Measurements from ENCODE around the gene CA4. TPM values are rescaled to one million over a fixed set of nuclear protein-coding genes. Genes with fewer than 3 reads are reported as not detected.

CA4 gene
- total RNA-seq, 1 donor from 2014 or later: 72.8 TPM

- no peak for ATAC-seq
- Histone ChIP-seq H3K27me3 (ENCODE audit: low read depth) (peaks cover 49% of the 10 kb centered on the region), H3K27ac (no peak overlapping the region)
These were observed 3.6 kb upstream of the CA4 start for GRCh38 chr17:60146206-60146605.

GRCh38 chr17:60147553-60148223 lies 2.1 kb upstream of the CA4 start:
- DNase-seq (peak; percentile 53), ATAC-seq (no peak)
- H3K27ac ChIP-seq: no peak overlapping the region

More at GRCh38 chr17:60146206-60146605, 3.6 kb upstream of the CA4 start:
- intact Hi-C loops (cut with DNase I): no loop called here
- H3K4me3 ChIP-seq: no peak overlapping the region
- no peak for DNase-seq
- no peaks in the 10 kb centered on the region for H3K36me3 ChIP-seq
- TF ChIP-seq CTCF (IDR thresholded peaks at IDR 0.05): no peak
- H3K4me1 ChIP-seq: peaks cover 36% of the 10 kb centered on the region
- H3K9me3 ChIP-seq: no peaks in the 10 kb centered on the region

GRCh38 chr17:60148373-60148772 lies 1.4 kb upstream of the CA4 start:
- Histone ChIP-seq H3K27ac (no peak overlapping the region), H3K36me3 (no peaks in the 10 kb centered on the region), H3K27me3 (ENCODE audit: low read depth) (peaks cover 52% of the 10 kb centered on the region), H3K4me1 (peaks cover 17% of the 10 kb centered on the region), H3K4me3 (no peak overlapping the region), H3K9me3 (no peaks in the 10 kb centered on the region)
- no peak for TF ChIP-seq CTCF (IDR thresholded peaks at IDR 0.05)
- ATAC-seq (no peak), DNase-seq (no peak)
- intact Hi-C loops (cut with DNase I): no loop called here

More at GRCh38 chr17:60147553-60148223, 2.1 kb upstream of the CA4 start:
- H3K4me3 ChIP-seq: no peak overlapping the region
- H3K27me3 ChIP-seq (ENCODE audit: low read depth): peaks cover 52% of the 10 kb centered on the region
- intact Hi-C loops (cut with DNase I): no loop called here
- H3K9me3 ChIP-seq: no peaks in the 10 kb centered on the region
- peaks cover 22% of the 10 kb centered on the region for H3K4me1 ChIP-seq
- H3K36me3 ChIP-seq: no peaks in the 10 kb centered on the region
- no peak for TF ChIP-seq CTCF (IDR thresholded peaks at IDR 0.05)

- no peaks in the 10 kb centered on the region for H3K9me3 ChIP-seq
- peak; percentile 44 for DNase-seq
- peaks cover 52% of the 10 kb centered on the region for H3K27me3 ChIP-seq (ENCODE audit: low read depth)
- peak overlapping the region; percentile 55 for H3K4me3 ChIP-seq
- peak overlapping the region; percentile 69 for H3K27ac ChIP-seq
- no peak for ATAC-seq
- intact Hi-C loops (cut with DNase I): no loop called here
- no peaks in the 10 kb centered on the region for H3K36me3 ChIP-seq
- peaks cover 35% of the 10 kb centered on the region for H3K4me1 ChIP-seq
- no peak for TF ChIP-seq CTCF (IDR thresholded peaks at IDR 0.05)
These were observed 1.6 kb downstream of the CA4 start for GRCh38 chr17:60151355-60151754.

GRCh38 chr17:60153606-60154390 lies 4.0 kb downstream of the CA4 start:
- no peak for ATAC-seq
- peaks cover 36% of the 10 kb centered on the region for H3K27me3 ChIP-seq (ENCODE audit: low read depth)
- no peaks in the 10 kb centered on the region for H3K36me3 ChIP-seq
- intact Hi-C loops (cut with DNase I): no loop called here
- peak overlapping the region; percentile 46 for H3K27ac ChIP-seq
- no peaks in the 10 kb centered on the region for H3K9me3 ChIP-seq
- peak overlapping the region; percentile 11 for H3K4me3 ChIP-seq
- DNase-seq: peak; percentile 24
- peaks cover 41% of the 10 kb centered on the region for H3K4me1 ChIP-seq
- no peak for TF ChIP-seq CTCF (IDR thresholded peaks at IDR 0.05)

Data from lower lobe of right lung (tissue), 2 donors.